HCT116 (cell line): ENCODE data around the gene KRTAP1-3. TPM values are rescaled to one million over a fixed set of nuclear protein-coding genes. Genes with fewer than 3 reads are reported as not detected.
A peak's percentile ranks its signal among the peaks of the same experiment; 100 is the strongest.

Experiments
- ATAC-seq: fragments of 200-7000 bp; cut with Tn5 transposase; 2 replicates; pipeline ENCODE4 v1.9.1; 2020; ENCODE audit warnings: mild to moderate bottlenecking, moderate library complexity
- BruUV-seq: library from RNA; stranded (reverse); fragments of 400-500 nt; replicated peaks from 2 replicates; lab custom pipeline; 2021; lab: Mats Ljungman, UMichigan
- CTCF ChIA-PET: fragments of 300-600 bp; sonication (Branson Sonifier 250); formaldehyde crosslinking; loops from one replicate; lab custom pipeline; 2021; ENCODE audit warnings: antibody characterized with exemption; lab: Charles Lee
- POLR2A ChIA-PET: fragments of 300-600, 350-600 bp; sonication (Branson Sonifier 250); formaldehyde crosslinking; loops from one replicate; lab custom pipeline; 2021; ENCODE audit warnings: antibody characterized with exemption; lab: Charles Lee
- RAD21 ChIA-PET, 2 experiments: fragments of 300-600 bp; sonication (Branson Sonifier 250); formaldehyde crosslinking; loops; one replicate each; lab custom pipeline; 2023; ENCODE audit warnings: low total read pairs in 2 of 2; ENCODE audit not compliant: uncharacterized antibody in 2 of 2, unreplicated experiment in 2 of 2, low non-redundant PET in 1 of 2; lab: Charles Lee
- DNase-seq: peaks from one replicate; pipeline ENCODE4 v3.0.0-alpha.2; 2010; ENCODE audit warnings: low read depth, low spot score
- H2AFZ ChIP-seq: fragments of 200-600 bp; shearing (Covaris generic), sonication (generic); 2 replicates; pipeline ENCODE4 v1.6.1; 2017; ENCODE audit warnings: low read depth, mixed run types, mixed read lengths, antibody characterized with exemption, low read length; ENCODE audit not compliant: poor library complexity, severe bottlenecking
- H3K27ac ChIP-seq: 2 replicates; pipeline ENCODE4 v1.5.1; 2012; ENCODE audit warnings: low read depth, low read length
- H3K27me3 ChIP-seq: fragments of 200-600 bp; sonication (generic); 2 replicates; pipeline ENCODE4 v1.6.1; 2016; ENCODE audit warnings: mixed run types, low read length, mixed read lengths; ENCODE audit not compliant: insufficient read depth
- H3K36me3 ChIP-seq, 2 experiments: fragments of 200-500 bp in 1 of 2; fragments of 200-600 bp in 1 of 2; sonication (Bioruptor generic) in 1 of 2; sonication (generic) in 1 of 2; 2 replicates each; pipeline versions ENCODE4 v1.5.1 to v1.6.1; 2014 to 2016; ENCODE audit warnings: low read length in 2 of 2, inconsistent platforms in 1 of 2, mixed read lengths in 1 of 2, mixed run types in 1 of 2; ENCODE audit not compliant: insufficient read depth in 2 of 2, control insufficient read depth in 1 of 2
- H3K4me1 ChIP-seq, 2 experiments: fragments of 200-600 bp in 1 of 2; sonication (generic) in 1 of 2; 2 replicates each; pipeline versions ENCODE4 v1.5.1 to v1.6.1; 2012 to 2017; ENCODE audit warnings: low read length in 2 of 2, inconsistent platforms in 1 of 2, mild to moderate bottlenecking in 1 of 2, mixed read lengths in 1 of 2, mixed run types in 1 of 2, moderate library complexity in 1 of 2; ENCODE audit not compliant: insufficient read depth in 2 of 2, control insufficient read depth in 1 of 2
- H3K4me2 ChIP-seq: fragments of 200-600 bp; sonication (generic); 2 replicates; pipeline ENCODE4 v1.6.1; 2017; ENCODE audit warnings: mixed run types, low read length, mixed read lengths
- H3K4me3 ChIP-seq, 2 experiments: fragments of 200-600 bp in 1 of 2; sonication (generic) in 1 of 2; replicated peaks in 1 of 2; 2 replicates each; pipeline ENCODE4 v1.5.1; 2011 to 2016; ENCODE audit warnings: low read length in 2 of 2, control low read depth in 1 of 2, low read depth in 1 of 2, mild to moderate bottlenecking in 1 of 2, mixed read lengths in 1 of 2, mixed run types in 1 of 2
- H3K79me2 ChIP-seq: fragments of 200-600 bp; sonication (generic); 2 replicates; pipeline ENCODE4 v1.6.1; 2017; ENCODE audit warnings: mild to moderate bottlenecking, mixed run types, low read length, moderate library complexity, mixed read lengths; ENCODE audit not compliant: insufficient read depth
- H3K9ac ChIP-seq: fragments of 200-600 bp; sonication (generic); 2 replicates; pipeline ENCODE4 v1.6.1; 2016; ENCODE audit warnings: low read length, mixed read lengths
- H3K9me2 ChIP-seq: fragments of 200-600 bp; sonication (generic), shearing (Covaris generic); 2 replicates; pipeline ENCODE4 v1.6.1; 2017; ENCODE audit warnings: mixed run types, mild to moderate bottlenecking, moderate library complexity; ENCODE audit not compliant: insufficient read depth
- H3K9me3 ChIP-seq, 2 experiments: fragments of 200-500 bp in 1 of 2; fragments of 200-600 bp in 1 of 2; sonication (Bioruptor generic) in 1 of 2; sonication (generic) in 1 of 2; 2 replicates each; pipeline ENCODE4 v1.6.1; 2014 to 2017; ENCODE audit warnings: low read length in 2 of 2, mixed read lengths in 2 of 2, inconsistent platforms in 1 of 2, low read depth in 1 of 2, mild to moderate bottlenecking in 1 of 2, mixed run types in 1 of 2, moderate library complexity in 1 of 2; ENCODE audit not compliant: control insufficient read depth in 1 of 2, insufficient read depth in 1 of 2
- H4K20me1 ChIP-seq: fragments of 200-600 bp; sonication (generic), shearing (Covaris generic); 2 replicates; pipeline ENCODE4 v1.6.1; 2017; ENCODE audit warnings: mixed run types, mild to moderate bottlenecking, moderate library complexity; ENCODE audit not compliant: insufficient read depth
- CBX3 ChIP-seq: IDR thresholded peaks from 2 replicates; pipeline ENCODE4 v1.6.1; 2012; ENCODE audit warnings: low read depth
- CEBPB ChIP-seq: IDR thresholded peaks from 2 replicates; pipeline ENCODE4 v1.6.1; 2012; ENCODE audit warnings: low read depth
- EGR1 ChIP-seq: IDR thresholded peaks from 2 replicates; pipeline ENCODE4 v1.6.1; 2012; ENCODE audit warnings: low read depth
- ELF1 ChIP-seq: IDR thresholded peaks from 2 replicates; pipeline ENCODE4 v1.6.1; 2012; ENCODE audit warnings: low read depth, borderline replicate concordance
- EZH2 ChIP-seq: fragments of 200-600 bp; sonication (generic); IDR thresholded peaks from 2 replicates; pipeline ENCODE4 v1.6.1; 2017; ENCODE audit warnings: antibody characterized with exemption, mixed run types
- EZH2phosphoT487 ChIP-seq: fragments of 200-600 bp; IDR thresholded peaks from 2 replicates; pipeline ENCODE4 v1.6.1; 2018; ENCODE audit warnings: antibody characterized with exemption, borderline replicate concordance
- FOSL1 ChIP-seq: IDR thresholded peaks from 2 replicates; pipeline ENCODE4 v1.6.1; 2012; ENCODE audit warnings: low read depth
- JUND ChIP-seq: IDR thresholded peaks from 2 replicates; pipeline ENCODE4 v1.6.1; 2012
- POLR2A ChIP-seq: IDR thresholded peaks from 2 replicates; pipeline ENCODE4 v1.7.0; 2011; ENCODE audit warnings: borderline replicate concordance; ENCODE audit not compliant: insufficient read depth, insufficient read length; ENCODE audit errors: extremely low read depth
- RAD21 ChIP-seq: IDR thresholded peaks from 2 replicates; pipeline ENCODE4 v1.6.1; 2012; ENCODE audit warnings: low read depth, mild to moderate bottlenecking
- SP1 ChIP-seq: IDR thresholded peaks from 2 replicates; pipeline ENCODE4 v1.6.1; 2012; ENCODE audit warnings: low read depth
- SRF ChIP-seq: IDR thresholded peaks from 2 replicates; pipeline ENCODE4 v1.6.1; 2012; ENCODE audit warnings: low read depth
- TCF7L2 ChIP-seq: IDR thresholded peaks from 2 replicates; pipeline ENCODE4 v1.7.0; 2011; ENCODE audit warnings: borderline replicate concordance, inconsistent platforms; ENCODE audit not compliant: insufficient read depth, insufficient read length; ENCODE audit errors: extremely low read depth
- ZFX ChIP-seq: fragments of 450-650 bp; IDR thresholded peaks from 2 replicates; pipeline ENCODE4 v1.6.1; 2017
- ZNF274 ChIP-seq: fragments of 200-500 bp; sonication (Bioruptor generic); IDR thresholded peaks from 2 replicates; pipeline ENCODE4 v1.6.1; 2014; ENCODE audit warnings: mild to moderate bottlenecking, low read depth, low read length, inconsistent platforms
- intact Hi-C: fragments of 100-400 bp; cut with micrococcal nuclease; formaldehyde crosslinking; loops from 2 replicates; pipeline ENCODE4 v1.10.0; 2022
- total RNA-seq: library from RNA; stranded (reverse); gene quantifications from one replicate; pipeline ENCODE4 v1.2.1, GENCODE V29; 2021; ENCODE audit not compliant: unreplicated experiment
- TF ChIP-seq, protein P1 (sequence below): IDR thresholded peaks from 2 replicates; pipeline ENCODE4 v1.6.1; 2011; ENCODE audit warnings: mild to moderate bottlenecking, low read length, moderate library complexity; ENCODE audit not compliant: insufficient replicate concordance; ENCODE audit errors: extremely low read depth
- TF ChIP-seq, protein P2 (sequence below): IDR thresholded peaks from 2 replicates; pipeline ENCODE4 v1.6.1; 2012
- TF ChIP-seq, protein P3 (sequence below): IDR thresholded peaks from 2 replicates; pipeline ENCODE4 v1.6.1; 2012
- TF ChIP-seq, protein P4 (sequence below): IDR thresholded peaks from 2 replicates; pipeline ENCODE4 v1.6.1; 2012; ENCODE audit warnings: low read depth
- TF ChIP-seq, protein P5 (sequence below), 3 experiments: fragments of 200-600 bp in 1 of 3; sonication (generic) in 1 of 3; IDR thresholded peaks in 2 of 3; conservative IDR thresholded peaks in 1 of 3; 2 replicates each; pipeline ENCODE4 v1.5.1; 2012 to 2017; ENCODE audit warnings: low read depth in 2 of 3, low read length in 2 of 3, antibody characterized with exemption in 1 of 3, borderline replicate concordance in 1 of 3, control low read depth in 1 of 3, mild to moderate bottlenecking in 1 of 3, mixed read lengths in 1 of 3, mixed run types in 1 of 3, moderate library complexity in 1 of 3; ENCODE audit not compliant: insufficient read depth in 1 of 3

KRTAP1-3 gene
- total RNA-seq, 1 experiment from 2014 or later = not detected

DNA sequence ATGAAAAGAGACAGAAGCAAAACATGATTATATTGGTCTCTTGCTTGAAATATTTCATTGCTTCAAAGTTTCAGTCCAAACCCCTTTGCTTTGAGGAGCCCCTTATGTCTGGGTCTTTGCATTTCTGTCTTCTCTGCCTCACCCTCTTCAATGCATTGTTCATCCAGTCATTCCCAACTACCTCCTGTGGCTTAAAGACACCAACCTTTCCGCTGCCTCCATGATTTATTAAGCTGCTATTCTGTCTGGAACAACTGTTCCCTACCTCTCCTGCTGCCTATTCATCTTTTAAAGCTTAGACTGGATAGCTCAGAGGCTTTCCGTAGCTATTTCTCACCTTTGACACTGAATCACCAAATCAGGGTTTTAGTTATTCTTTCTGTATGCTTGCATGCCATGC lies 37.3 kb downstream of the KRTAP1-3 start:
- Histone ChIP-seq H3K9ac (no peak overlapping the region), H3K27me3 (no peaks in the 10 kb centered on the region), H3K4me1 (peaks cover 5 to 18% of the 10 kb centered on the region in 2 experiments; a peak in 3 of 4 replicates), H3K27ac (no peak overlapping the region), H3K4me2 (0 out of 2 replicates have a peak overlapping the region, but pooled peaks have one; percentile 22), H3K4me3 (no peak overlapping the region), H3K9me2 (no peaks in the 10 kb centered on the region; the same call in 1 of the 2 replicates), H4K20me1 (no peaks in the 10 kb centered on the region), H3K9me3 (peaks cover 0 to 4% of the 10 kb centered on the region in 2 experiments; a peak in 1 of 4 replicates), H3K79me2 (no peaks in the 10 kb centered on the region), H3K36me3 (no peaks in the 10 kb centered on the region), H2AFZ (peak overlapping the region; percentile 64)
- ATAC-seq (no peak; the same call in 1 of the 2 replicates), DNase-seq (no peak)
- ChIA-PET RAD21 (no interaction called here), CTCF (no interaction called here), POLR2A (interaction anchor here (0.8 kb wide), 1 partner anchor 41 kb away, joined by 3 read pairs; no protein-coding TSS in a partner anchor)
- no peak for TF ChIP-seq EGR1
- TF ChIP-seq SRF = no peak
- no peak for TF ChIP-seq SP1
- no peak for TF ChIP-seq ELF1
- TF ChIP-seq FOSL1 = no peak
- TF ChIP-seq TCF7L2 = no peak
- no peak for TF ChIP-seq POLR2A
- TF ChIP-seq, protein P1, sequence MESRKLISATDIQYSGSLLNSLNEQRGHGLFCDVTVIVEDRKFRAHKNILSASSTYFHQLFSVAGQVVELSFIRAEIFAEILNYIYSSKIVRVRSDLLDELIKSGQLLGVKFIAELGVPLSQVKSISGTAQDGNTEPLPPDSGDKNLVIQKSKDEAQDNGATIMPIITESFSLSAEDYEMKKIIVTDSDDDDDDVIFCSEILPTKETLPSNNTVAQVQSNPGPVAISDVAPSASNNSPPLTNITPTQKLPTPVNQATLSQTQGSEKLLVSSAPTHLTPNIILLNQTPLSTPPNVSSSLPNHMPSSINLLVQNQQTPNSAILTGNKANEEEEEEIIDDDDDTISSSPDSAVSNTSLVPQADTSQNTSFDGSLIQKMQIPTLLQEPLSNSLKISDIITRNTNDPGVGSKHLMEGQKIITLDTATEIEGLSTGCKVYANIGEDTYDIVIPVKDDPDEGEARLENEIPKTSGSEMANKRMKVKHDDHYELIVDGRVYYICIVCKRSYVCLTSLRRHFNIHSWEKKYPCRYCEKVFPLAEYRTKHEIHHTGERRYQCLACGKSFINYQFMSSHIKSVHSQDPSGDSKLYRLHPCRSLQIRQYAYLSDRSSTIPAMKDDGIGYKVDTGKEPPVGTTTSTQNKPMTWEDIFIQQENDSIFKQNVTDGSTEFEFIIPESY = no peak
- TF ChIP-seq EZH2phosphoT487 = no peak
- no peak for TF ChIP-seq EZH2
- no peak for TF ChIP-seq JUND
- no peak for TF ChIP-seq ZFX
- TF ChIP-seq, protein P2, sequence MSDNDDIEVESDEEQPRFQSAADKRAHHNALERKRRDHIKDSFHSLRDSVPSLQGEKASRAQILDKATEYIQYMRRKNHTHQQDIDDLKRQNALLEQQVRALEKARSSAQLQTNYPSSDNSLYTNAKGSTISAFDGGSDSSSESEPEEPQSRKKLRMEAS = no peak
- TF ChIP-seq, protein P3, sequence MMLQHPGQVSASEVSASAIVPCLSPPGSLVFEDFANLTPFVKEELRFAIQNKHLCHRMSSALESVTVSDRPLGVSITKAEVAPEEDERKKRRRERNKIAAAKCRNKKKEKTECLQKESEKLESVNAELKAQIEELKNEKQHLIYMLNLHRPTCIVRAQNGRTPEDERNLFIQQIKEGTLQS = no peak
- TF ChIP-seq CBX3 = no peak
- TF ChIP-seq, protein P4, sequence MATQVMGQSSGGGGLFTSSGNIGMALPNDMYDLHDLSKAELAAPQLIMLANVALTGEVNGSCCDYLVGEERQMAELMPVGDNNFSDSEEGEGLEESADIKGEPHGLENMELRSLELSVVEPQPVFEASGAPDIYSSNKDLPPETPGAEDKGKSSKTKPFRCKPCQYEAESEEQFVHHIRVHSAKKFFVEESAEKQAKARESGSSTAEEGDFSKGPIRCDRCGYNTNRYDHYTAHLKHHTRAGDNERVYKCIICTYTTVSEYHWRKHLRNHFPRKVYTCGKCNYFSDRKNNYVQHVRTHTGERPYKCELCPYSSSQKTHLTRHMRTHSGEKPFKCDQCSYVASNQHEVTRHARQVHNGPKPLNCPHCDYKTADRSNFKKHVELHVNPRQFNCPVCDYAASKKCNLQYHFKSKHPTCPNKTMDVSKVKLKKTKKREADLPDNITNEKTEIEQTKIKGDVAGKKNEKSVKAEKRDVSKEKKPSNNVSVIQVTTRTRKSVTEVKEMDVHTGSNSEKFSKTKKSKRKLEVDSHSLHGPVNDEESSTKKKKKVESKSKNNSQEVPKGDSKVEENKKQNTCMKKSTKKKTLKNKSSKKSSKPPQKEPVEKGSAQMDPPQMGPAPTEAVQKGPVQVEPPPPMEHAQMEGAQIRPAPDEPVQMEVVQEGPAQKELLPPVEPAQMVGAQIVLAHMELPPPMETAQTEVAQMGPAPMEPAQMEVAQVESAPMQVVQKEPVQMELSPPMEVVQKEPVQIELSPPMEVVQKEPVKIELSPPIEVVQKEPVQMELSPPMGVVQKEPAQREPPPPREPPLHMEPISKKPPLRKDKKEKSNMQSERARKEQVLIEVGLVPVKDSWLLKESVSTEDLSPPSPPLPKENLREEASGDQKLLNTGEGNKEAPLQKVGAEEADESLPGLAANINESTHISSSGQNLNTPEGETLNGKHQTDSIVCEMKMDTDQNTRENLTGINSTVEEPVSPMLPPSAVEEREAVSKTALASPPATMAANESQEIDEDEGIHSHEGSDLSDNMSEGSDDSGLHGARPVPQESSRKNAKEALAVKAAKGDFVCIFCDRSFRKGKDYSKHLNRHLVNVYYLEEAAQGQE = no peak
- no peak for TF ChIP-seq ZNF274
- TF ChIP-seq RAD21 = no peak
- TF ChIP-seq, protein P5, sequence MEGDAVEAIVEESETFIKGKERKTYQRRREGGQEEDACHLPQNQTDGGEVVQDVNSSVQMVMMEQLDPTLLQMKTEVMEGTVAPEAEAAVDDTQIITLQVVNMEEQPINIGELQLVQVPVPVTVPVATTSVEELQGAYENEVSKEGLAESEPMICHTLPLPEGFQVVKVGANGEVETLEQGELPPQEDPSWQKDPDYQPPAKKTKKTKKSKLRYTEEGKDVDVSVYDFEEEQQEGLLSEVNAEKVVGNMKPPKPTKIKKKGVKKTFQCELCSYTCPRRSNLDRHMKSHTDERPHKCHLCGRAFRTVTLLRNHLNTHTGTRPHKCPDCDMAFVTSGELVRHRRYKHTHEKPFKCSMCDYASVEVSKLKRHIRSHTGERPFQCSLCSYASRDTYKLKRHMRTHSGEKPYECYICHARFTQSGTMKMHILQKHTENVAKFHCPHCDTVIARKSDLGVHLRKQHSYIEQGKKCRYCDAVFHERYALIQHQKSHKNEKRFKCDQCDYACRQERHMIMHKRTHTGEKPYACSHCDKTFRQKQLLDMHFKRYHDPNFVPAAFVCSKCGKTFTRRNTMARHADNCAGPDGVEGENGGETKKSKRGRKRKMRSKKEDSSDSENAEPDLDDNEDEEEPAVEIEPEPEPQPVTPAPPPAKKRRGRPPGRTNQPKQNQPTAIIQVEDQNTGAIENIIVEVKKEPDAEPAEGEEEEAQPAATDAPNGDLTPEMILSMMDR (IDR thresholded peaks at IDR 0.05 in 2 of 3, conservative IDR thresholded peaks at IDR 0.05 in 1 of 3; ENCODE audit: borderline replicate concordance in 1 of 3, insufficient read depth in 1 of 3, low read depth in 2 of 3, low read length in 2 of 3) = no peak
- TF ChIP-seq CEBPB = no peak
- intact Hi-C loops = no loop called here
- no TSS peak for BruUV-seq
